ENCODE results near the gene BRSK2. TPM values are rescaled to one million over a fixed set of nuclear protein-coding genes. Genes with fewer than 3 reads are reported as not detected.

BRSK2 gene
- total RNA-seq, 1 donor = under 0.01 TPM

DNA sequence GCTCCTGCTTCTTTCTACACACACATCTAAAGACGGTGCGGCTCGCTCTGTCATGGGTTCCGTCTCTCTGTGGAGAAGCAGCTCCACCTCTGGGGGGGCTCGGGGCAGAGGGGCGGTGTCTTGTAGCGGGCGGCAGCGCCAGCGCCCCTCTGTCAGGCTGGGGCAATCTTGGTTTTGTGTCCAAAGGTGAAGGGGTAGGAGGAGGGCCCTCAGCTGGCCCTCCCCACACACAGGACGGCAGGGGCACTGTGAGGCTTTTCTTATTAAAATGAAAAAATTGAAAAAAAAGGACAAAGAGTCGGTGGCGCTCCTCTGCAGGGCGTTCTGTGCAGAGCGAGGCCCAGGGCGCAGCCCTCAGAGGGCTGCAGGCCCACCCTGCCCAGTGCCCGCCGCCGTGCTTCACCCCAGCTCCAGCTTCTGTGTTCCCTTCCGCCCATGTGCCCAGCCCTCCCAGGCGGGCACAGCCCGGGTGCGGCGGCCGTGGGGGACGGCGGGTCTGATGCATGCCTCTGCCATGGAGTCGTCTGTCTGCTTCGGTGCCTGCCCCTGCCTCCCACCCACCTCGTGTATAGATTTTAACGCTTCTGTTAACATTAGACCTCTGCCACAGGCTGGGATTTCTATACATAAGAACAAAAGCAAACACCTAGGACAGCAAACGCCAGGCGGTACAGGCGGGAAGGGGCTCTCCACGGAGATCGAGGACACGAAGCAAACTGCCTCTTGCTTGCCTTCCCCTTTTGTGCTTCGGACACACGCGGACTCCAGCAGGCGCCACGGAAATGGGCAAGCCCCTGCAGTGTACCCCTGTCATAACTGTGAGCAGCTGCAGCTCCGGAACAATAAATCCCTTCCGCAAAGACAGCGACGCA, 72.3 kb downstream of the BRSK2 start:
- no peak overlapping the region for H3K4me3 ChIP-seq (ENCODE audit: low read depth, low read length)
- TF ChIP-seq, protein P1, sequence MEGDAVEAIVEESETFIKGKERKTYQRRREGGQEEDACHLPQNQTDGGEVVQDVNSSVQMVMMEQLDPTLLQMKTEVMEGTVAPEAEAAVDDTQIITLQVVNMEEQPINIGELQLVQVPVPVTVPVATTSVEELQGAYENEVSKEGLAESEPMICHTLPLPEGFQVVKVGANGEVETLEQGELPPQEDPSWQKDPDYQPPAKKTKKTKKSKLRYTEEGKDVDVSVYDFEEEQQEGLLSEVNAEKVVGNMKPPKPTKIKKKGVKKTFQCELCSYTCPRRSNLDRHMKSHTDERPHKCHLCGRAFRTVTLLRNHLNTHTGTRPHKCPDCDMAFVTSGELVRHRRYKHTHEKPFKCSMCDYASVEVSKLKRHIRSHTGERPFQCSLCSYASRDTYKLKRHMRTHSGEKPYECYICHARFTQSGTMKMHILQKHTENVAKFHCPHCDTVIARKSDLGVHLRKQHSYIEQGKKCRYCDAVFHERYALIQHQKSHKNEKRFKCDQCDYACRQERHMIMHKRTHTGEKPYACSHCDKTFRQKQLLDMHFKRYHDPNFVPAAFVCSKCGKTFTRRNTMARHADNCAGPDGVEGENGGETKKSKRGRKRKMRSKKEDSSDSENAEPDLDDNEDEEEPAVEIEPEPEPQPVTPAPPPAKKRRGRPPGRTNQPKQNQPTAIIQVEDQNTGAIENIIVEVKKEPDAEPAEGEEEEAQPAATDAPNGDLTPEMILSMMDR (IDR thresholded peaks at IDR 0.05; ENCODE audit: insufficient read depth, low read depth, low read length) = no peak
- DNase-seq (ENCODE audit: low read depth) = no peak

GRCh38 chr11:1462698-1462975, 72.9 kb downstream of the BRSK2 start:
- no peak for DNase-seq (ENCODE audit: low read depth)
- H3K4me3 ChIP-seq (ENCODE audit: low read depth, low read length) = no peak overlapping the region
- TF ChIP-seq, protein P1 (IDR thresholded peaks at IDR 0.05; ENCODE audit: insufficient read depth, low read depth, low read length) = no peak

- no peak overlapping the region for H3K4me3 ChIP-seq (ENCODE audit: low read depth, low read length)
- TF ChIP-seq, protein P1 (IDR thresholded peaks at IDR 0.05; ENCODE audit: insufficient read depth, low read depth, low read length) = no peak
- DNase-seq (ENCODE audit: low read depth) = no peak
Measured at GRCh38 chr11:1463056-1463455, 73.3 kb downstream of the BRSK2 start.

DNA sequence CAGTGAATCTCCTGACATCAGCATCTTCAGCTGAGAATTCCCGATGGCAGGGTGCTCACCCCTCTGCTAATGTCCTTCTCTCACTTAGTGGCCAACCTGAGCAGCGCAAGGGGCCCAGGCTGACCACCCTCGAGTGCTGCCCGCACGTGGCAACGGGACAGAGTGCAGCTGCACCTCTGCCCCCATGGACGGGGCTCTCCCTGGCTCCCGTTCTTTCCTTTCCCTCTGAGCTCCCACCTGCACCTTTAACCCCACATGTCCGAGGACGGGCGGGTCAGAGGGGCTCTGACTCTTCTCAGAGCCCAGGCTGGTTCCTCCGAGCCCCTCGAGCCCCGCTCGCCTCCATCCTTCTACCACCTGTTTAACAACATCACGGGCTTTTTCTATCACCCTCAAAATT, 77.0 kb downstream of the BRSK2 start:
- TF ChIP-seq, protein P1 (IDR thresholded peaks at IDR 0.05; ENCODE audit: insufficient read depth, low read depth, low read length) = no peak
- no peak overlapping the region for H3K4me3 ChIP-seq (ENCODE audit: low read depth, low read length)
- no peak for DNase-seq (ENCODE audit: low read depth)

- TF ChIP-seq, protein P1 (IDR thresholded peaks at IDR 0.05; ENCODE audit: insufficient read depth, low read depth, low read length) = no peak
- no peak overlapping the region for H3K4me3 ChIP-seq (ENCODE audit: low read depth, low read length)
- DNase-seq (ENCODE audit: low read depth) = no peak
Measured at GRCh38 chr11:1467270-1467669, 77.5 kb downstream of the BRSK2 start.

GRCh38 chr11:1468002-1468401, 78.3 kb downstream of the BRSK2 start:
- no peak for DNase-seq (ENCODE audit: low read depth)
- H3K4me3 ChIP-seq (ENCODE audit: low read depth, low read length) = no peak overlapping the region
- TF ChIP-seq, protein P1 (IDR thresholded peaks at IDR 0.05; ENCODE audit: insufficient read depth, low read depth, low read length) = no peak

Measured in fibroblast of villous mesenchyme (primary cell).